HepG2 (cell line): ENCODE data around the gene NCOR2. TPM values are rescaled to one million over a fixed set of nuclear protein-coding genes. Genes with fewer than 3 reads are reported as not detected.

ENCODE experiments used
- ATAC-seq: fragments of 200-7000 bp; cut with Tn5 transposase; 3 replicates; pipeline ENCODE4 v1.9.1; 2020; ENCODE audit warnings: mild to moderate bottlenecking, moderate library complexity
- BruUV-seq: library from RNA; stranded (reverse); fragments of 400-500 nt; replicated peaks from 2 replicates; lab custom pipeline; 2021; lab: Mats Ljungman, UMichigan
- CTCF ChIA-PET: fragments of 300-600 bp; formaldehyde crosslinking; extraction: SDS; loops from one replicate; lab custom pipeline; 2021; ENCODE audit warnings: low total read pairs, inconsistent platforms, low intra/inter-chr PET ratio; lab: Yijun Ruan, JAX
- POLR2A ChIA-PET: fragments of 350-600 bp; sonication (Branson Sonifier 250); formaldehyde crosslinking; loops from one replicate; lab custom pipeline; 2020; ENCODE audit warnings: antibody characterized with exemption, inconsistent platforms; lab: Yijun Ruan, JAX
- DNase-seq: peaks from one replicate; pipeline ENCODE4 v3.0.0-alpha.2; 2015; ENCODE audit warnings: low spot score
- FAIRE-seq: peaks from 3 replicates; lab custom pipeline; 2011; peaks lifted over from hg19 to GRCh38; lab: Jason Lieb, UNC
- H2AFZ ChIP-seq: one replicate; pipeline ENCODE4 v1.6.1; 2011; ENCODE audit warnings: low read length, inconsistent platforms
- H3K27ac ChIP-seq: fragments of 300-600 bp; 3 replicates; pipeline ENCODE4 v1.8.0; 2011; ENCODE audit warnings: mixed run types, mild to moderate bottlenecking, mixed read lengths, low read length, inconsistent platforms; ENCODE audit not compliant: insufficient read depth; ENCODE audit errors: extremely low read length
- H3K27me3 ChIP-seq, 2 experiments: fragments of 200-600 bp in 1 of 2; 2 replicates in 1 of 2; 3 replicates in 1 of 2; pipeline versions ENCODE4 v1.6.0 to v1.8.0; 2011; ENCODE audit warnings: low read length in 2 of 2, mild to moderate bottlenecking in 2 of 2, moderate library complexity in 2 of 2, inconsistent platforms in 1 of 2; ENCODE audit not compliant: insufficient read depth in 2 of 2, control insufficient read depth in 1 of 2
- H3K36me3 ChIP-seq, 2 experiments: fragments of 200-600 bp in 1 of 2; replicated peaks in 1 of 2; 2 replicates in 1 of 2; 3 replicates in 1 of 2; pipeline versions ENCODE4 v1.5.1 to v1.8.0; 2011; ENCODE audit warnings: low read length in 2 of 2, inconsistent platforms in 1 of 2; ENCODE audit not compliant: insufficient read depth in 2 of 2, control insufficient read depth in 1 of 2
- H3K4me1 ChIP-seq: 2 replicates; pipeline ENCODE4 v1.5.1; 2012; ENCODE audit warnings: low read length, inconsistent platforms; ENCODE audit not compliant: insufficient read depth
- H3K4me2 ChIP-seq: 2 replicates; pipeline ENCODE4 v1.6.0; 2011; ENCODE audit warnings: low read depth, low read length, inconsistent platforms
- H3K4me3 ChIP-seq, 3 experiments: fragments of 200-600 bp in 1 of 3; sonication (generic), shearing (Covaris generic) in 1 of 3; replicated peaks in 1 of 3; 2 replicates each; pipeline ENCODE4 v1.5.1; 2011 to 2016; ENCODE audit warnings: low read length in 3 of 3, inconsistent platforms in 2 of 3, low read depth in 2 of 3, mild to moderate bottlenecking in 2 of 3, control low read depth in 1 of 3, mixed read lengths in 1 of 3; ENCODE audit not compliant: insufficient read depth in 1 of 3
- H3K79me2 ChIP-seq: one replicate; pipeline ENCODE4 v1.6.1; 2011; ENCODE audit warnings: low read length, inconsistent platforms; ENCODE audit not compliant: insufficient read depth
- H3K9ac ChIP-seq: 2 replicates; pipeline ENCODE4 v1.6.0; 2011; ENCODE audit warnings: mild to moderate bottlenecking, low read depth, low read length, inconsistent platforms; ENCODE audit not compliant: insufficient read depth
- H3K9me3 ChIP-seq: 2 replicates; pipeline ENCODE4 v1.5.1; 2012; ENCODE audit warnings: mild to moderate bottlenecking, low read length
- H4K20me1 ChIP-seq: 2 replicates; pipeline ENCODE4 v1.6.0; 2011; ENCODE audit warnings: inconsistent platforms, mild to moderate bottlenecking, low read length, moderate library complexity; ENCODE audit not compliant: insufficient read depth
- AKAP8 ChIP-seq: sonication (generic); formaldehyde crosslinking; IDR thresholded peaks from 2 replicates; pipeline ENCODE4 v1.5.1; 2020; ENCODE audit warnings: mild to moderate bottlenecking, missing genetic modification reagents
- BORCS8-MEF2B ChIP-seq: sonication (generic); formaldehyde crosslinking; IDR thresholded peaks from 2 replicates; pipeline ENCODE4 v1.8.0; 2022; ENCODE audit warnings: mild to moderate bottlenecking, missing genetic modification reagents
- CEBPB ChIP-seq: IDR thresholded peaks from 2 replicates; pipeline ENCODE4 v1.6.1; 2011; ENCODE audit warnings: low read depth, low read length, improper control_type of control experiment, borderline replicate concordance
- DPF2 ChIP-seq: sonication (generic); formaldehyde crosslinking; IDR thresholded peaks from 2 replicates; pipeline ENCODE4 v1.4.0; 2020; ENCODE audit warnings: mild to moderate bottlenecking, low read depth, missing genetic modification reagents, borderline replicate concordance
- JDP2 ChIP-seq: sonication (generic); formaldehyde crosslinking; IDR thresholded peaks from 2 replicates; pipeline ENCODE4 v1.8.1; 2022; ENCODE audit warnings: missing genetic modification reagents, borderline replicate concordance
- NFE2 ChIP-seq: sonication (generic); formaldehyde crosslinking; IDR thresholded peaks from 2 replicates; pipeline ENCODE4 v1.4.0; 2020; ENCODE audit warnings: missing genetic modification reagents
- PHF20 ChIP-seq: sonication (generic); formaldehyde crosslinking; IDR thresholded peaks from 2 replicates; pipeline ENCODE4 v1.5.0; 2020; ENCODE audit warnings: mild to moderate bottlenecking, missing genetic modification reagents
- POLR2A ChIP-seq, 2 experiments: IDR thresholded peaks; 2 replicates each; pipeline ENCODE4 v1.6.1; 2011; ENCODE audit warnings: low read depth in 2 of 2, low read length in 2 of 2, mild to moderate bottlenecking in 1 of 2, moderate library complexity in 1 of 2; ENCODE audit not compliant: insufficient read depth in 1 of 2
- RBFOX2 ChIP-seq: fragments of 200-400 bp; formaldehyde crosslinking; IDR thresholded peaks from 2 replicates; pipeline ENCODE4 v1.6.1; 2017; ENCODE audit warnings: low read depth, mild to moderate bottlenecking, low read length
- TBX2 ChIP-seq: sonication (generic); formaldehyde crosslinking; IDR thresholded peaks from 2 replicates; pipeline ENCODE4 v1.5.0; 2020; ENCODE audit warnings: missing genetic modification reagents, mild to moderate bottlenecking, borderline replicate concordance
- ZKSCAN5 ChIP-seq: sonication (generic); formaldehyde crosslinking; IDR thresholded peaks from 2 replicates; pipeline ENCODE4 v1.5.1; 2020; ENCODE audit warnings: mild to moderate bottlenecking, missing genetic modification reagents
- ZNF629 ChIP-seq: sonication (generic); formaldehyde crosslinking; conservative IDR thresholded peaks from 2 replicates; pipeline ENCODE4 v1.5.0; 2020; ENCODE audit warnings: missing genetic modification reagents
- WGBS: methylation state at CpG from one replicate; pipeline ENCODE4 v1.1.6; 2017; ENCODE audit warnings: low lambda C conversion rate; 5-methylcytosine and 5-hydroxymethylcytosine counted together
- in situ Hi-C: cut with HindIII; loops from 2 replicates; pipeline ENCODE4 v1.10.0; 2017; ENCODE audit warnings: low pct_unique_long_range_greater_than_20kb; ENCODE audit not compliant: extremely low pct_ligation_motif_present
- intact Hi-C: fragments of 100-400 bp; cut with micrococcal nuclease; formaldehyde crosslinking; loops from one replicate; pipeline ENCODE4 v1.10.0; 2022; ENCODE audit not compliant: unreplicated experiment
- polyA plus RNA-seq, 8 experiments: library from polyadenylated mRNA; depleted of rRNA in 3 of 8; stranded (reverse) in 7 of 8; unstranded in 1 of 8; fragments of >200 nt; fragmentation: Illumina TruSeq in 4 of 8; extraction: Trizol in 4 of 8; gene quantifications; 2 replicates each; pipeline versions ENCODE4 v1.2.1 to v1.2.3, GENCODE V29; 2011 to 2016; ENCODE audit warnings: low read depth in 4 of 8, missing spikeins in 1 of 8, mixed read lengths in 1 of 8; ENCODE audit not compliant: insufficient read depth in 1 of 8
- total RNA-seq, 5 experiments: library from RNA; depleted of rRNA; stranded (reverse); fragments of >200 nt; fragmentation: Illumina TruSeq; extraction: Trizol; gene quantifications; 2 replicates each; pipeline ENCODE4 v1.2.3, GENCODE V29; 2016; ENCODE audit warnings: low read depth in 1 of 5
- TF ChIP-seq, protein P1 (sequence below): sonication (generic); formaldehyde crosslinking; IDR thresholded peaks from 2 replicates; pipeline ENCODE4 v1.8.1; 2023; ENCODE audit warnings: missing genetic modification reagents, mild to moderate bottlenecking, borderline replicate concordance
- TF ChIP-seq, protein P2 (sequence below): sonication (generic); formaldehyde crosslinking; IDR thresholded peaks from 2 replicates; pipeline ENCODE4 v1.5.1; 2020; ENCODE audit warnings: mild to moderate bottlenecking, moderate library complexity, missing genetic modification reagents
- TF ChIP-seq, protein P3 (sequence below): sonication (generic); formaldehyde crosslinking; IDR thresholded peaks from 2 replicates; pipeline ENCODE4 v1.4.0; 2020; ENCODE audit warnings: mild to moderate bottlenecking, missing genetic modification reagents
- TF ChIP-seq, protein P4 (sequence below): sonication (generic); formaldehyde crosslinking; IDR thresholded peaks from 2 replicates; pipeline ENCODE4 v1.4.0; 2020; ENCODE audit warnings: low read depth, mild to moderate bottlenecking, missing genetic modification reagents
- TF ChIP-seq, protein P5 (sequence below): IDR thresholded peaks from 2 replicates; pipeline ENCODE4 v1.6.1; 2016; ENCODE audit warnings: mild to moderate bottlenecking

NCOR2 gene
- total and polyA plus RNA-seq, 2 of the 13 experiments (the other 11 are each of a cell fraction or from before 2014, with no cell fraction given) = 4.5 to 5.7 TPM

DNA sequence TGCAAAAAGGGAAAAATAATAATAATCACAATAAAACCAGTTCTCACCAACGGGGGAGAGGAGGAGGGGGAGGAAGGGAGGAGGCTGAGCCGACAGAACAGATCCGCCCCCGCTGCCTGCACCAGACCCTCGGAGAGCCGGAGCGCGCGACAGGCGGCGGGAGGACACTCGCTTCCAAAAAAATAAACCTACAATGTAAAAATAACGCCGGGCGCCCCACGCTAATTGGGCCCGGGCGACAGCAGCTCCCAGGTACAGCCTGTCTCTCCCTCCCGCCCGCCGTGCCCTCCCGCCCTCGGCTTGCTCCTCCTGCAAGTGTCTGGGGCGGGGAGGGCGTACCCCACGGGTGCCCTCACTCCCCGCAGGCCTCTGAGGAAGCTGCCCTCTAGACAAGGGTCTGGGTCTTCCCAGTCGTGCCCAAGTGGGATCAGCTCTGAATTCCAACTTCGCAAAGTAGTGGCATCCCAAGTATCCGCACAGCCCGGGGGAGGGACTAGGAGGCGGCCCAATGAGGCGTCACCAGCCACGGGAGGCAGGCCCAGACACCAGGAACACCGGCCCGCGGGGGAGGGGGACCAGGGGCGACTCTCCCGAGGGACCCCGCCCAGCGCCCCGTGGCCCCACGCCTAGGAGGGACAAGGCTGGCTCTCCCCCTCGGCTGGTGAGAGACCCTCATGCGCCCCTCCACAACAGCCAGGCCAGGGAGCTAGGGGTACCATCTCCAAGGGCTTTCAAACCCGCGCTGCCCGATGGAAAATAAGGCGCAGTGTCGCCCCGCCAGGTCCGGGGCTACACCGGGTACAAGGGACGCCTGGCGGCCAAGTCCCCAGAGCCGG lies 1.0 kb downstream of the NCOR2 start:
- Histone ChIP-seq H3K27ac (peak overlapping the region; percentile 73), H3K9me3 (no peaks in the 10 kb centered on the region), H3K4me3 (peak overlapping the region; percentile 76 to 92 (median 88)), H3K4me1 (peaks cover 28% of the 10 kb centered on the region), H3K79me2 (peaks cover 46% of the 10 kb centered on the region), H2AFZ (no peak overlapping the region), H4K20me1 (peaks cover 38% of the 10 kb centered on the region), H3K36me3 (no peaks in the 10 kb centered on the region), H3K4me2 (peak overlapping the region; percentile 83), H3K9ac (peak overlapping the region; percentile 72), H3K27me3 (peaks cover 4 to 17% of the 10 kb centered on the region in 2 experiments; a peak in 4 of 5 replicates)
- DNase-seq (peak; percentile 67), ATAC-seq (peak; percentile 88), FAIRE-seq (no peak)
- in situ Hi-C loops (loop anchor here (5.0 kb wide), 1 partner anchor 201 kb away; no protein-coding TSS in a partner anchor), intact Hi-C loops (loop anchor here (2.0 to 10.0 kb wide), 4 partner anchors 52 to 208 kb away; no protein-coding TSS in a partner anchor)
- ChIA-PET POLR2A (interaction anchor here (3.2 kb wide), 1 partner anchor 48 kb away, joined by 12 read pairs; no protein-coding TSS in a partner anchor), CTCF (no interaction called here)
- no TSS peak for BruUV-seq
- WGBS = 0% methylated on average over 21 of the region's 56 CpGs
- TF ChIP-seq ZNF629 (CRISPR knock-in tag) (0 out of 2 replicates have a peak, but pooled peaks have one; percentile 14), RBFOX2 (peak; percentile 52), CEBPB (no peak), PHF20 (CRISPR knock-in tag) (no peak), DPF2 (no peak), JDP2 (CRISPR knock-in tag) (no peak), NFE2 (no peak), BORCS8-MEF2B (CRISPR knock-in tag) (0 out of 2 replicates have a peak, but pooled peaks have one; percentile 19), AKAP8 (CRISPR knock-in tag) (no peak), TBX2 (CRISPR knock-in tag) (peak; percentile 66; the same call in 1 of the 2 replicates), ZKSCAN5 (CRISPR knock-in tag) (no peak), POLR2A (IDR thresholded peaks at IDR 0.05; ENCODE audit: insufficient read depth in 1 of 2, low read depth in 2 of 2, low read length in 2 of 2) (peak in 1 of 2 experiments; percentile 32; a peak in 1 of 4 replicates)
- TF ChIP-seq, protein P1, sequence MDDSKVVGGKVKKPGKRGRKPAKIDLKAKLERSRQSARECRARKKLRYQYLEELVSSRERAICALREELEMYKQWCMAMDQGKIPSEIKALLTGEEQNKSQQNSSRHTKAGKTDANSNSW (CRISPR knock-in tag) = no peak
- TF ChIP-seq, protein P2, sequence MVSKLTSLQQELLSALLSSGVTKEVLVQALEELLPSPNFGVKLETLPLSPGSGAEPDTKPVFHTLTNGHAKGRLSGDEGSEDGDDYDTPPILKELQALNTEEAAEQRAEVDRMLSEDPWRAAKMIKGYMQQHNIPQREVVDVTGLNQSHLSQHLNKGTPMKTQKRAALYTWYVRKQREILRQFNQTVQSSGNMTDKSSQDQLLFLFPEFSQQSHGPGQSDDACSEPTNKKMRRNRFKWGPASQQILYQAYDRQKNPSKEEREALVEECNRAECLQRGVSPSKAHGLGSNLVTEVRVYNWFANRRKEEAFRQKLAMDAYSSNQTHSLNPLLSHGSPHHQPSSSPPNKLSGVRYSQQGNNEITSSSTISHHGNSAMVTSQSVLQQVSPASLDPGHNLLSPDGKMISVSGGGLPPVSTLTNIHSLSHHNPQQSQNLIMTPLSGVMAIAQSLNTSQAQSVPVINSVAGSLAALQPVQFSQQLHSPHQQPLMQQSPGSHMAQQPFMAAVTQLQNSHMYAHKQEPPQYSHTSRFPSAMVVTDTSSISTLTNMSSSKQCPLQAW (CRISPR knock-in tag) = peak; percentile 50; the same call in 1 of the 2 replicates
- TF ChIP-seq, protein P3, sequence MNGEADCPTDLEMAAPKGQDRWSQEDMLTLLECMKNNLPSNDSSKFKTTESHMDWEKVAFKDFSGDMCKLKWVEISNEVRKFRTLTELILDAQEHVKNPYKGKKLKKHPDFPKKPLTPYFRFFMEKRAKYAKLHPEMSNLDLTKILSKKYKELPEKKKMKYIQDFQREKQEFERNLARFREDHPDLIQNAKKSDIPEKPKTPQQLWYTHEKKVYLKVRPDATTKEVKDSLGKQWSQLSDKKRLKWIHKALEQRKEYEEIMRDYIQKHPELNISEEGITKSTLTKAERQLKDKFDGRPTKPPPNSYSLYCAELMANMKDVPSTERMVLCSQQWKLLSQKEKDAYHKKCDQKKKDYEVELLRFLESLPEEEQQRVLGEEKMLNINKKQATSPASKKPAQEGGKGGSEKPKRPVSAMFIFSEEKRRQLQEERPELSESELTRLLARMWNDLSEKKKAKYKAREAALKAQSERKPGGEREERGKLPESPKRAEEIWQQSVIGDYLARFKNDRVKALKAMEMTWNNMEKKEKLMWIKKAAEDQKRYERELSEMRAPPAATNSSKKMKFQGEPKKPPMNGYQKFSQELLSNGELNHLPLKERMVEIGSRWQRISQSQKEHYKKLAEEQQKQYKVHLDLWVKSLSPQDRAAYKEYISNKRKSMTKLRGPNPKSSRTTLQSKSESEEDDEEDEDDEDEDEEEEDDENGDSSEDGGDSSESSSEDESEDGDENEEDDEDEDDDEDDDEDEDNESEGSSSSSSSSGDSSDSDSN (CRISPR knock-in tag) = 0 out of 2 replicates have a peak, but pooled peaks have one; percentile 36
- TF ChIP-seq, protein P4, sequence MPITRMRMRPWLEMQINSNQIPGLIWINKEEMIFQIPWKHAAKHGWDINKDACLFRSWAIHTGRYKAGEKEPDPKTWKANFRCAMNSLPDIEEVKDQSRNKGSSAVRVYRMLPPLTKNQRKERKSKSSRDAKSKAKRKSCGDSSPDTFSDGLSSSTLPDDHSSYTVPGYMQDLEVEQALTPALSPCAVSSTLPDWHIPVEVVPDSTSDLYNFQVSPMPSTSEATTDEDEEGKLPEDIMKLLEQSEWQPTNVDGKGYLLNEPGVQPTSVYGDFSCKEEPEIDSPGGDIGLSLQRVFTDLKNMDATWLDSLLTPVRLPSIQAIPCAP = no peak
- TF ChIP-seq, protein P5, sequence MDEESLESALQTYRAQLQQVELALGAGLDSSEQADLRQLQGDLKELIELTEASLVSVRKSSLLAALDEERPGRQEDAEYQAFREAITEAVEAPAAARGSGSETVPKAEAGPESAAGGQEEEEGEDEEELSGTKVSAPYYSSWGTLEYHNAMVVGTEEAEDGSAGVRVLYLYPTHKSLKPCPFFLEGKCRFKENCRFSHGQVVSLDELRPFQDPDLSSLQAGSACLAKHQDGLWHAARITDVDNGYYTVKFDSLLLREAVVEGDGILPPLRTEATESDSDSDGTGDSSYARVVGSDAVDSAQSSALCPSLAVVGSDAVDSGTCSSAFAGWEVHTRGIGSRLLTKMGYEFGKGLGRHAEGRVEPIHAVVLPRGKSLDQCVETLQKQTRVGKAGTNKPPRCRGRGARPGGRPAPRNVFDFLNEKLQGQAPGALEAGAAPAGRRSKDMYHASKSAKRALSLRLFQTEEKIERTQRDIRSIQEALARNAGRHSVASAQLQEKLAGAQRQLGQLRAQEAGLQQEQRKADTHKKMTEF (CRISPR knock-in tag) = peak; percentile 56
